GM21447 (cell line): ENCODE measurements around the gene SFXN5.
"Not testable (repeated sequence)": the region's sequence is repeated elsewhere in the genome, so short reads cannot be mapped to it uniquely, and the experiment has no call there.

Experiments
- ATAC-seq: cut with Tn5 transposase; IDR thresholded peaks from one replicate; pipeline ENCODE4 v1.9.1; 2021; ENCODE audit not compliant: unreplicated experiment

The SFXN5 gene

DNA sequence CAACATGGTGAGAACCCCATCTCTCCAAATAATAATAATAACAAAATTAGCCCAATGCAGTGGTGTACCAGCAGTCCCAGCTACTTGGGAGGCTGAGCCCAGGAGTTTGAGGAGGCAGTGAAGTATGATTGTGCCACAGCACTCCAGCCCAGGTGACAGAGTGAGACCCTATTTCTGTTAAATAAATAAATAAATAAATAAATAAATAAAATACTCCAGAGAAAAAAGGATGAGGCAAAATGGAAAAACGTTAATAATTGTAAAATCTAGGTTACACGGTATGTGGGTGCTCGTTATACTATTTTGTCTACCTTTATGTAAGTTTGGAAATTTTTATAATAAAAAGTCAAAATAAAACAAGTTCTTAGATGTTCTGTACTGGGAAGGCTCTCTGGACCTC, 162.8 kb downstream of the SFXN5 start:
- no peak for ATAC-seq

- not testable (repeated sequence) for ATAC-seq
Measured at GRCh38 chr2:72907369-72907768, 164.1 kb downstream of the SFXN5 start.

DNA sequence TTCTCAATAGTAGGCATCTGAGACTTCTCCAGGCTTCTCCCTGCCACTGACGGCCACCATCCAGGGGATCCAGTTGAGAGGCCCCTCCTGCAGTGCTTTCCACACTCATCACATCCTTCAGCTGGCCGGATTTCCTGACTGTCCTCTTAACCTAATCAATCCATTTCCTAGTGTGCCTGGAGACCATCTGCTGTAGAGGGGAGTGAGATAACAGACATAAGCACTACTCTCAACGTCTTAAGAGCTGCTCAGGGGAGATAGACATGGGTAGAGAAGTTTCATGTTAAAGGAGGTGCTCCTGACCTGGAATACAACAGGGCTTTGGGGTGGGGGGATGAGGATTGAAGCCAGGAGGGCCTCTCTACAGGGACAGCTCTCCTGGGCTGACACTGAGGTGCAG, 170.1 kb downstream of the SFXN5 start:
- ATAC-seq = no peak

GRCh38 chr2:72900191-72900825, 171.2 kb downstream of the SFXN5 start:
- no peak for ATAC-seq

- no peak for ATAC-seq
Measured at GRCh38 chr2:72898585-72898906, 173.0 kb downstream of the SFXN5 start.

- no peak for ATAC-seq
Measured at GRCh38 chr2:72897785-72898584, 173.5 kb downstream of the SFXN5 start.

- ATAC-seq = no peak
Measured at GRCh38 chr2:72896446-72896845, 175.1 kb downstream of the SFXN5 start.

GRCh38 chr2:72895759-72896281, 175.7 kb downstream of the SFXN5 start:
- ATAC-seq = no peak

GRCh38 chr2:72895154-72895553, 176.4 kb downstream of the SFXN5 start:
- ATAC-seq = no peak

- ATAC-seq = no peak
Measured at GRCh38 chr2:72894514-72894913, 177.0 kb downstream of the SFXN5 start.

DNA sequence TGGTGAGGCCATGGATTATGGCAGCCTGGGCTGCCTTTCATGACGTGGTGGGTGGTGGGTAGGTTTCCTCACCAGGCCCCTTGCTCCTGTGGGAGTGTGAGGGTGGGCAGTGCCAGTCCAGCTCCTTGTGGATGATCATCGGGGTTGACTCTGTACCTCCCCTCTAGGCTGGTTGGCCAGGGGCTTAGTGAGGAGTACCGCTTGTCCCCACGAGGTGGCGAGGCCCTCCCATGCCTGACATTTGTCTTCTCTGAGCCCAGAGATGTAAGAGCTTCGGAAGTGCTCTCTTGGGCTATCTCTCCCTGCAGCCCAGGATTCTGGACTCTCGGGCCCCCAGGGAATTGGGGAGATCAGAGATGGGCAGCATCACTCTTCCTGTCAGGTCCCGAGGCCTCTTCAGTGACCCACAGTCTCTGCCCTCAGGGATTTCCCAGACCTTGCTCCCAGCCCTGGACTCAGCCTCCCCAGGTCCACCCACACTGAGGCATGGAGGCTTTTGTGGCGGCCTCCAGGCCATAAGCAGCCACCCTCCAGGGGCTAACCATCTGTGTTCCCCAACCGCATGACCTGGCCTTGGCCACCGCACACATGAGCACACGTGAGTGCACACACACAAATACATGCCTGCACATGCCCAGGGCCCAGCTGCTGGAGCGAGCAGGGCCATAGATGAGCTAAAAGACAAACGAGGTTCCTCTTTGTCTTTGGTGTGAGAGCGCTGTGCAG, 177.8 kb downstream of the SFXN5 start:
- peak; percentile 69 for ATAC-seq

- ATAC-seq = peak; percentile 70
Measured at GRCh38 chr2:72892506-72893173, 178.9 kb downstream of the SFXN5 start.
